Measurements from ENCODE around the gene SEC22A. TPM values are rescaled to one million over a fixed set of nuclear protein-coding genes. Genes with fewer than 3 reads are reported as not detected.

SEC22A gene
- total and polyA plus RNA-seq, 9 donors = 10.2 to 45.3 (median 19.9) TPM

DNA sequence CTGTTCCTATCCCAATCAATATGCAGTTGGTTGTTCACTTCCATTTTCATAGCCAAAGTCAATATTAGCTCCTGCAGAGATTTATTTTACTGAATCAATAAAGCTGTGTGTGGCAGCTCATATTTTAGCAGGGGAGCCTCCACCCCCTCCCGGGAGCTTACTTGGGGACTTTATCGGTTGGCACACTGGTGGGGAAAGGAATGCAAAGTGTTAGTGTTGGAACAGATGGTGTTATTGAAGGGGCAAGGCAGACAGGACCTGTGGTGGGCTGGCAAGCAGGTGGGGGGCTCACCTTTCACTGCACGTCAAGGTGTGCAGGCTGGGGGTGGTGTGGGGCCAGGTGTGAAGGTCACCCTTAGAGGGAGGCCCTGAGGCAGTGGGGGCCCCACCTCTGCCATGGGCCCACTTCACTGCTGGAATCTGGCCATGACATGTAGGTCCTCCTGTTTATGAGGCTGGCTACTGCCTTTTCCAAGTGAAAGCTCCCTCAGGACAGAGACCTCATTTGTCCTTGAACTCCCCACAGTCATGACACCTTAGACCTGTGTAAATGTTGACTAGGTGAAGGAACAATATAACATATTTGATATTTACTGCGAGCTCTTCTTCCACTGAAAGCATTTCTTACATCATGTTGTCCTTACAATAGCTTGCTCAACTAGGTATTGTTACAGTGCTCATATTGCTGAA is 44.0 kb upstream of the SEC22A start:
- WGBS, 3 donors = 76 to 85% (median 77%) methylated on average over 4 of the region's 4 CpGs
- Histone ChIP-seq H3K4me1 (ENCODE audit: insufficient read depth) (no peaks in the 10 kb centered on the region), H3K36me3 (no peaks in the 10 kb centered on the region), H3K27ac (no peak overlapping the region), H3K27me3 (no peaks in the 10 kb centered on the region), H3K9me3 (no peaks in the 10 kb centered on the region), H3K4me3 (no peak overlapping the region)
- TF ChIP-seq, protein P1, sequence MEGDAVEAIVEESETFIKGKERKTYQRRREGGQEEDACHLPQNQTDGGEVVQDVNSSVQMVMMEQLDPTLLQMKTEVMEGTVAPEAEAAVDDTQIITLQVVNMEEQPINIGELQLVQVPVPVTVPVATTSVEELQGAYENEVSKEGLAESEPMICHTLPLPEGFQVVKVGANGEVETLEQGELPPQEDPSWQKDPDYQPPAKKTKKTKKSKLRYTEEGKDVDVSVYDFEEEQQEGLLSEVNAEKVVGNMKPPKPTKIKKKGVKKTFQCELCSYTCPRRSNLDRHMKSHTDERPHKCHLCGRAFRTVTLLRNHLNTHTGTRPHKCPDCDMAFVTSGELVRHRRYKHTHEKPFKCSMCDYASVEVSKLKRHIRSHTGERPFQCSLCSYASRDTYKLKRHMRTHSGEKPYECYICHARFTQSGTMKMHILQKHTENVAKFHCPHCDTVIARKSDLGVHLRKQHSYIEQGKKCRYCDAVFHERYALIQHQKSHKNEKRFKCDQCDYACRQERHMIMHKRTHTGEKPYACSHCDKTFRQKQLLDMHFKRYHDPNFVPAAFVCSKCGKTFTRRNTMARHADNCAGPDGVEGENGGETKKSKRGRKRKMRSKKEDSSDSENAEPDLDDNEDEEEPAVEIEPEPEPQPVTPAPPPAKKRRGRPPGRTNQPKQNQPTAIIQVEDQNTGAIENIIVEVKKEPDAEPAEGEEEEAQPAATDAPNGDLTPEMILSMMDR (IDR thresholded peaks at IDR 0.05) = no peak
- intact Hi-C loops (cut with DNase I) = no loop called here
- DNase-seq = no peak

- intact Hi-C loops (cut with DNase I) = no loop called here
- peak in 1 of 5 donors; percentile 17 for DNase-seq
- Histone ChIP-seq H3K4me1 (ENCODE audit: insufficient read depth) (no peaks in the 10 kb centered on the region), H3K36me3 (no peaks in the 10 kb centered on the region), H3K27me3 (no peaks in the 10 kb centered on the region), H3K27ac (no peak overlapping the region), H3K9me3 (no peaks in the 10 kb centered on the region), H3K4me3 (no peak overlapping the region)
- 81 to 83% (median 83%) methylated on average over 4 of the region's 4 CpGs for WGBS, 3 donors
- TF ChIP-seq POLR2A (IDR thresholded peaks at IDR 0.05) (no peak), EP300 (IDR thresholded peaks at IDR 0.05) (no peak)
- TF ChIP-seq, protein P1 (IDR thresholded peaks at IDR 0.05) = no peak
Observed at GRCh38 chr3:123158330-123158729, 43.4 kb upstream of the SEC22A start.

DNA sequence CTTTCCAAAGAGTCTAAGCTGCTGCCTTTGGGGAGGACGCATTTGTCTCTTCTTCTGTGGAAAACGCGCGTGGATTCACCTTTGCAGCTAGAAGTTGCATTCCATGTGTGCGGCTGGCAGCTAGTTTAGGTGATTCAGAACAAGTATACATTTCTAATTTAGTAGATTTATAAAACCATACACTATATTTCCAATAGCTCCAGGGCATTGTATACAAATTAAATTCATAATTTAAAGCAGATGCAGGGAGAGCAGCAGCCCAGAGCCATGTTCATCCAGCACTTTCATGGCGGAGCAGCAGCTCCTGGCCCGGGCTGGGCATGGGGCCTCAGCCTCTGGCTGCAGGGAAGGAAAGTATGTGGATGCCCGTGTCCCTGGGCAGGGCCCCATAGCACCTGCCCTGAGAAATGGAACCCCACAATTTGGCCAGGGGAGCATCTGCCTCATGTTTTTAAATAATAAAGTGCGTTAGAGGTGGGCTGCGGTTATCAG is 42.8 kb upstream of the SEC22A start:
- peak in 1 of 5 donors; percentile 13 for DNase-seq
- Histone ChIP-seq H3K27me3 (no peaks in the 10 kb centered on the region), H3K9me3 (no peaks in the 10 kb centered on the region), H3K4me1 (ENCODE audit: insufficient read depth) (no peaks in the 10 kb centered on the region), H3K27ac (no peak overlapping the region), H3K36me3 (no peaks in the 10 kb centered on the region), H3K4me3 (no peak overlapping the region)
- TF ChIP-seq, protein P1 (IDR thresholded peaks at IDR 0.05) = no peak
- TF ChIP-seq EP300 (IDR thresholded peaks at IDR 0.05) (no peak), POLR2A (IDR thresholded peaks at IDR 0.05) (no peak)
- intact Hi-C loops (cut with DNase I) = no loop called here
- 91 to 94% (median 92%) methylated on average over 10 of the region's 10 CpGs for WGBS, 3 donors

DNA sequence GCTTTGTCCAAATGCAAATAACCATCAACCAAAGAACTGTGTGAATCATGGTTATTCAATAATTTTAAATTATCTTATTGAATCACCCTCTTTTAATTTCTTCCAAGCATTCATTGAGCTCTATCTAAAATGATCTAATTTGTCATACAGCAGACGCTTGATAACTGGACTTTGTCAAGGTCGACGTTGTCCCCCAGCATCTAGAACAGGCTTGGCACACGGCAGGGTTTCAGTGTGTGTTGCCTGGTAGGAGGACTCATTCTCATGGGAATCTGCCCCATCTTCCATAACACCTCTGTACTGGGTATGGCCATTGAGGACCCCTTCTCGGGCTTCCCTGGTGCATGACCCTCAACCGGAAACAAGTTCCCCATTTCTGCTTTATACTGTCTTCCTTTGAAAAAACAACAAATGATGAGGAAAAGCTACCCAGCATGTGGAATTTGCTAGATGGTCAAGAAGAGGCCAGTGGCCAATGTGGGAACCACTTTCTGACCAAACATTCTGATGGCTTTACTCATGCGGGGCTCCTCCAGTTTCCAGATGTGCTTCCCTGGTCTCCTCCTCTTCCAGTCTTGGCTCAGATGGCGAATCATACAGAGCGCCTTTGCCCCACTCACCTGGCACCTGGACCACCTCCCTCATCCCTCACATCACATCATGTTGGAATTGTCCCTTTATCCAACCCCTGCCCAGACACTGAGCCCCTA is 41.7 kb upstream of the SEC22A start:
- 76 to 91% (median 90%) methylated on average over 9 of the region's 9 CpGs for WGBS, 3 donors
- Histone ChIP-seq H3K27ac (no peak overlapping the region), H3K9me3 (no peaks in the 10 kb centered on the region), H3K4me1 (ENCODE audit: insufficient read depth) (no peaks in the 10 kb centered on the region), H3K36me3 (no peaks in the 10 kb centered on the region), H3K4me3 (no peak overlapping the region), H3K27me3 (no peaks in the 10 kb centered on the region)
- intact Hi-C loops (cut with DNase I) = no loop called here
- DNase-seq = no peak
- TF ChIP-seq, protein P1 (IDR thresholded peaks at IDR 0.05) = no peak
- TF ChIP-seq EP300 (IDR thresholded peaks at IDR 0.05) (no peak), POLR2A (IDR thresholded peaks at IDR 0.05) (no peak)
